Measurements from ENCODE around the gene ABTB2.

ABTB2 gene

DNA sequence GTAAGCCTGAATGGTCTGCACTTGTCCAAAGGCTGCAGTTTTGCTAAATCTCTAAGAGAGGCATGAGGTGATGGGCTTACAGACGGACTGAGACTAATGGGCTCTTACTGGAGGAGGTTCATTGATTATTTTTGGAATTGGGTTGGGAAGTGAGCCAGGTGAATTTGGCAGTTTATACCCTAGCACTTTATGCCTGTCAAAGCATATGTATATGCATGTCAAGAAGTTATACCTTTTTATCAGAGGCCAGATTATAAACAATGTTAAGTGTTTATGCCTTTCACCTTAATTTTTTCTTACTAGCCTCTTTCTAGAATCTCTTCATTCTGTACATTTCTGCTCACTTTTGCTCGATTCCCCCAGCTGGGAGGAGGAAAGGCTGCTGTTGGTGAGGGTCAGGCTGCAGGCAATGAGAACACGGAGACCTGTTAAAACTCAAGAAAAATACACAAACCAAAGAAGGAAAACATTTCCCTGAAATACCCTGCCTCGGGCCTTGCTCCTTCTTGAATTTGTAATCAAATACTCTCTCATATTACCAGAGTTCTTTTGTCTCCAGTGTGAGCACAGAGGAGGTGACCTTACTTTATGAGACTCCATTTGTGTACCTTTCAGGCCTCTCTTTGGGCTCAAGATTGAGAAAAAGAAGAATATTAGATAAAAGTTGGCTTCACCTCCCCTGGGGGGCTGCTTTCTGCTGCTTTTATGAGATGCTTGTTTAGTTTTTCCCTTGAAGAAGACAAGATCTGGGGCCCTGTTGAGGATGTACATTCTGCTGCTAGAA, 232.7 kb downstream of the ABTB2 start:
- in situ Hi-C loops (cut with HindIII; ENCODE audit: low pct_unique_long_range_greater_than_20kb, low sequenced_read_pairs) = no loop called here
- TF ChIP-seq JUND (IDR thresholded peaks at IDR 0.05; ENCODE audit: low read depth) = no peak
- DNase-seq (ENCODE audit: low read depth in 1 of 2, low spot score in 1 of 2) = peak in 1 of 2 experiments; percentile 64

DNA sequence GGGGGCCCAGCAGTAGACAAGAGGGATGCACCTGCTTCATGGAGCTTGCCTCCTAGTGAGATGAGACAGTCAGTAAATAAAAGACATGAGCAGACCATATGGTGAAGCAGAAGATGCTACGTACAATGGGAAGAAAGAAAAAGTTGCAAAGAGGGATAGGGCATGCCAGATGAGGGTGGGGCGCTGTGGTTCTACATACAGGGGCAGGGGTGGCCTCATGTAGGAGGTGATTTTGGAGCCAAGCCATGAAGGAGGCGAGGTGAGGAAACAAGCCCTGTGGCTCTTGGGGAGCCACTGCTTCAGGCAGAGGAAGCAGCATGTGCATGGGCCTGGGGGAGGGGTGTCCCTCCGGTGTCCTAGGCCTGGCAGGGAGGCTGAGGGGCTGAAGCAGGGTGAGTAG, 237.2 kb downstream of the ABTB2 start:
- DNase-seq (ENCODE audit: low read depth in 1 of 2, low spot score in 1 of 2) = no peak
- no peak for TF ChIP-seq JUND (IDR thresholded peaks at IDR 0.05; ENCODE audit: low read depth)
- in situ Hi-C loops (cut with HindIII; ENCODE audit: low pct_unique_long_range_greater_than_20kb, low sequenced_read_pairs) = no loop called here

DNA sequence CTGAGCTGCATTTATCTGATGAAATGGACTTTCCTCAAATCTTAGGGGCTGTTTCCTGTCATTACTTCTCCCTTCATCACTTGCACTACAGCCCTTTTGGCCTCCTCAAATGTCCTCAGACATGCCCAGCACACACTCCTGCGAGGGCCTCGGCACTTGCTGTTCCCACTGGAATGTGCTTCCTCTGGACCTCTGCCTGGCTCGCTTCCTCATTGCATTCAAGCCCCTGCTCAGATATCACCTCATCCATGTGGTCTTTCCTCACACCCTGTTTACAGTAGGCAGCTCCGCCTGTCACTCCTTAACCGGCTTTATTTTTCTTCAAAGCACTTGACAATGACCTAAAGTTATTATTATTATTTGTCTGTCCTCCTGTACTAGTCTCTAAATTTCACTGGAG, 243.3 kb downstream of the ABTB2 start:
- TF ChIP-seq JUND (IDR thresholded peaks at IDR 0.05; ENCODE audit: low read depth) = no peak
- in situ Hi-C loops (cut with HindIII; ENCODE audit: low pct_unique_long_range_greater_than_20kb, low sequenced_read_pairs) = no loop called here
- DNase-seq (ENCODE audit: low read depth in 1 of 2, low spot score in 1 of 2) = no peak

DNA sequence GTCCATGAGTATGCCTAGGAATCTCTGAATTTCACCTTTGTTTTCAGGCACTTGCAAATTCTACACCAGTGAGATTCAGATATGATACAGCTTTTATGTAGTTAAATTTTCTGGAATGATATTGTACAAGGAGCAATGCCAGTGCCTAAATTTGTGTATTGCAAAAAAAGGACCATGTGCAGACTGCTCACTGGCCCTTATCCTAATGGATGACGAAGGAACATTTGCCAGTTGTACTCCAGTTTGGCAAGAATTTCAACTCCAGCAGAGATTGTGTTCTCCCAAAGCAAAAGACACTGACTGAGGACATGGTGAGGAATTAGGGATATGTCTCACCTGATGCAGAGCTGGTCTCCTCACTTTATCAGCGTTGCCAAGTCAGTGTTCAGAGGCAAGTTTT, 243.8 kb downstream of the ABTB2 start:
- in situ Hi-C loops (cut with HindIII; ENCODE audit: low pct_unique_long_range_greater_than_20kb, low sequenced_read_pairs) = no loop called here
- no peak for TF ChIP-seq JUND (IDR thresholded peaks at IDR 0.05; ENCODE audit: low read depth)
- DNase-seq (ENCODE audit: low read depth in 1 of 2, low spot score in 1 of 2) = no peak

DNA sequence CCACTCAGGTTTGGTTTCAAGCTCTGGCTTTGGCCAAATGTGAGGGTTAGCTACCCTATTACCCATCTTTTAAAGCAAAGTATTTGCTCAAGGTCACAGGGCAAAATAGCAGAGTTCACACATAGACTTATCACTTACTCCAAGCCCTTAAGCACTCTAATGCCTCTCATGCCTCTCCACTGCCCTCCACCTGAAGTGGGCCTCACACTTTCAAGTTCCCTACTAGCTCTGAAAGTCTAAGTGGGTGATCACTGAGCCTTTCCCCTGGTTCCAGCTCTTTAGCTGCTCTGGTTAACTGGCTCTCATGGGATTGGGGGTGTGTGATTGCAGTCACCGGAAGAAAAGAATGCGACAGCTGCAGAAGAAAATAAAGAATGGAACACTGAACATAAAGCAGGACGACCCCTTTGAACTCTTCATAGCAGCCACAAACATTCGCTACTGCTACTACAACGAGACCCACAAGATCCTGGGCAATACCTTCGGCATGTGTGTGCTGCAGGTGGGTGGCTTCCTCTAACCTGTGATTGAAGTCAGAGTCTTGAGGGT, 246.0 kb downstream of the ABTB2 start:
- in situ Hi-C loops (cut with HindIII; ENCODE audit: low pct_unique_long_range_greater_than_20kb, low sequenced_read_pairs) = no loop called here
- no peak for TF ChIP-seq JUND (IDR thresholded peaks at IDR 0.05; ENCODE audit: low read depth)

DNA sequence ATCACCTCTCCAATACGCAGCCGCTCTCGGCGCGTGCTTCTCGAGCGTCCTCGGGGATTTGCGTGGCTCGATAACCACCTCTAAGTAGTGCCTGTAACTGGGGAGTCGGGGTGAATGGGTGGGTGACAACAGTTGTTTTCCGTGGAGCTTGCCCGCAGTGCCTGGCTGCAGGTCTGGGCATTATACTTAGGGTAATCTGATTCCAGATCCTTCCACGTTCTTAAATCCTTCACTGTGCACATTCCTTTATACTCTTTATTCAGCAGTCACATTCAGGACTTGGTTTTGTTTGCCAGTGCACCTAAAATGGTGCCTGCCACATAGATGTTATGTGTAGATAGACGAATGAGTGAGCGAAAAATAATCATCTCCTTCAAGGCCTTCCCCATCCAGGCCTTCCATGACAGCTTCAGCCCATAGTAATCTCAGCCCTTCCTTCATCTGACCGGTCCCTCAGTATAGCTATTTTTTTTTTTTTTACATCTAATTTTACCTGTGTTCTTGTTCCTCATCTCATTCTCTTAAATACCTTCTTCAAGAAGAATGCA, 251.8 kb downstream of the ABTB2 start:
- no peak for TF ChIP-seq JUND (IDR thresholded peaks at IDR 0.05; ENCODE audit: low read depth)
- in situ Hi-C loops (cut with HindIII; ENCODE audit: low pct_unique_long_range_greater_than_20kb, low sequenced_read_pairs) = no loop called here
- peak in 1 of 2 experiments; percentile 37 for DNase-seq (ENCODE audit: low read depth in 1 of 2, low spot score in 1 of 2)

More for the DNA sequence above, 246.0 kb downstream of the ABTB2 start:
- DNase-seq (ENCODE audit: low read depth in 1 of 2, low spot score in 1 of 2) = no peak

DNA sequence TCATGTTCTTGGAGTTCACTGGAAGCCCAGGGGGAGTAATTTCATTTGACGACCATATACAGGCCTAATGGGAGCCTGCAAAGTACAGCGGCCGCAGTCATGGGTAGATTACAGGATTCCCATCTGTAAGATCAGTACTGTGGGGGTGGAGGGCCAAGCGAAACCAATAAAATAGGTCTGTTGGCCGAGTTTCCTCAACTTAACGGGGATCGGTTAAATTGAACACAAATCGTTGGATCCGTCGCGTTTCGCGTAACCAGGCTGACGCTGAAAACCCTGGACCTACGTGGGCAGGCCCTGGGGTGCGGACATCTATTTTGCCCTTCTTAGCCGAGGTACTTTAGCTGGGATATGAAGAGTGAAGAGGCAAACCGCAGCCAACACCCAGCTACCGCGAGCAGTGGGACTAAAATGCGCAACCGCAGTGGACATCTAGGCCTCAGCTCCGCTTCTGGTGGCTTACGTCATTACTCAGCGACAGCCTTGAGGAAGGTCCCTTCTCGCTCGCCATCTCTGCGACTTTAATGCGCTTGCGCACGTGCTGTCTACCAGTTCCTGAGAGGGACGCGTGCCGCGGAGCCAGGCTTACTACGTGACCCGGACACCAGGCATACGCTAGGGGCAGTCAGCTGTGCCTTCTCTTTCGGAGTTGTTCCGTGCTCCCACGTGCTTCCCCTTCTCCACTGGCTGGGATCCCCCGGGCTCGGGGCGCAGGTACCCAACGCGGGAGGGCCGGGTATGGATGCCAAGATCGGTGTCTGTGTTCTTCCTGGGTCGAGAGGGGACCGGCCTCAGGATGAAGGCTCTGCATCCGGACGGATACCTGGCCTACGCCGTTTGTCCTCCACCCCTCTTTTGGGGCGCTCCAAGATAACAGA, 252.5 kb downstream of the ABTB2 start, which contains the start of gene NAT10:
Gene NAT10 (plus strand): TSS at position 551 of the 878 bp plus-strand sequence. CDS start 2,597 bp downstream, outside the sequence.
- DNase-seq (ENCODE audit: low read depth in 1 of 2, low spot score in 1 of 2) = peak; percentile 91 to 99
- TF ChIP-seq JUND (IDR thresholded peaks at IDR 0.05; ENCODE audit: low read depth) = peak; percentile 65; the same call in 1 of the 2 replicates
- in situ Hi-C loops (cut with HindIII; ENCODE audit: low pct_unique_long_range_greater_than_20kb, low sequenced_read_pairs) = no loop called here

DNA sequence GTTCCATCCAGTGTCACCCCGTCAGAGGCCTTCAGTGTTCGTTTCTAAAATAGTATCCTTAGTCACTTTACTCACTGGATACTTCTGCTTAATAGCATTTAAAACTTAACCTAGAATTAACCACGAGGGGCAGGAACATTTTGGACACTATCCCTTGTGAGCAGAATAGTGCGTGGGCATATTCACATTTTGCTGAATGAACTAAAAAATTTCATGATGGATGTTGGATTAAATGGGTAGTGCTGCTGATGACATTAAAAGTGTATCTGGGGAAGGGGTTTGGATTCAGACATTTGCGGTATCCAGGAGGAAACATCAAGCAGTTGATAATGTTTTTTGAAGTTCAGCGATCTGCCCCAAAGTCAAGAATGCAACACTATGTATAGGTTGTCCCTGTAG, 253.1 kb downstream of the ABTB2 start:
- in situ Hi-C loops (cut with HindIII; ENCODE audit: low pct_unique_long_range_greater_than_20kb, low sequenced_read_pairs) = no loop called here
- no peak for TF ChIP-seq JUND (IDR thresholded peaks at IDR 0.05; ENCODE audit: low read depth)
- no peak for DNase-seq (ENCODE audit: low read depth in 1 of 2, low spot score in 1 of 2)
